SK-N-SH (cell line): Measurements from ENCODE around the gene LMAN1.

Experiments used
- EP300 ChIP-seq, 2 experiments: IDR thresholded peaks; 2 replicates each; pipeline versions ENCODE4 v1.4.0 to v1.6.1; 2012; ENCODE audit warnings: borderline replicate concordance in 1 of 2, low read depth in 1 of 2, low read length in 1 of 2
- TF ChIP-seq, protein P1 (sequence below): fragments of 200-600 bp; sonication (generic); IDR thresholded peaks from 2 replicates; pipeline ENCODE4 v1.6.1; 2017; ENCODE audit warnings: antibody characterized with exemption, mild to moderate bottlenecking, moderate library complexity

DNA sequence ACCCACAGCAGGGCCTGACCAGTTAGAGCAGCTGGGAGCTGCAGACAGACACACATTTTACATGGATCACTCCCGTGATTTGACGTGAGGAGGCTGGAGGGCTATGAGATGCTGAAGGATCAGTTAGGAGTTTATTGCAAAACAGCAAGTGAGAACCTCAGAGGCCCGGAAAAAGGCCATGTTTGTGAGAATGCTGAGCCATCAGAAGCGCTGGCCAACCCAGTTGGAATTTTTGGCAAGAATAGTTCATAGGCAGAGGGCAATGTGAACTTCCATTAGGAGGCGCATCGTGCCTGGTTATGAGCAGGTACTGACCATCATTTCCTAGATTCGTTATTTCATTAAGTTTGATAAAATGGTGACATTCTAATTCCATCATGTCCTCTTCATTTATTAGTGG lies 23.3 kb upstream of the LMAN1 start:
- TF ChIP-seq EP300 (IDR thresholded peaks at IDR 0.05; ENCODE audit: borderline replicate concordance in 1 of 2, low read depth in 1 of 2, low read length in 1 of 2): no peak
- TF ChIP-seq, protein P1, sequence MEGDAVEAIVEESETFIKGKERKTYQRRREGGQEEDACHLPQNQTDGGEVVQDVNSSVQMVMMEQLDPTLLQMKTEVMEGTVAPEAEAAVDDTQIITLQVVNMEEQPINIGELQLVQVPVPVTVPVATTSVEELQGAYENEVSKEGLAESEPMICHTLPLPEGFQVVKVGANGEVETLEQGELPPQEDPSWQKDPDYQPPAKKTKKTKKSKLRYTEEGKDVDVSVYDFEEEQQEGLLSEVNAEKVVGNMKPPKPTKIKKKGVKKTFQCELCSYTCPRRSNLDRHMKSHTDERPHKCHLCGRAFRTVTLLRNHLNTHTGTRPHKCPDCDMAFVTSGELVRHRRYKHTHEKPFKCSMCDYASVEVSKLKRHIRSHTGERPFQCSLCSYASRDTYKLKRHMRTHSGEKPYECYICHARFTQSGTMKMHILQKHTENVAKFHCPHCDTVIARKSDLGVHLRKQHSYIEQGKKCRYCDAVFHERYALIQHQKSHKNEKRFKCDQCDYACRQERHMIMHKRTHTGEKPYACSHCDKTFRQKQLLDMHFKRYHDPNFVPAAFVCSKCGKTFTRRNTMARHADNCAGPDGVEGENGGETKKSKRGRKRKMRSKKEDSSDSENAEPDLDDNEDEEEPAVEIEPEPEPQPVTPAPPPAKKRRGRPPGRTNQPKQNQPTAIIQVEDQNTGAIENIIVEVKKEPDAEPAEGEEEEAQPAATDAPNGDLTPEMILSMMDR: no peak
